HepG2 (cell line): ENCODE results near the gene DENND5B. TPM values are rescaled to one million over a fixed set of nuclear protein-coding genes. Genes with fewer than 3 reads are reported as not detected.

Experiments used
- ATAC-seq: fragments of 200-7000 bp; cut with Tn5 transposase; 3 replicates; pipeline ENCODE4 v1.9.1; 2020; ENCODE audit warnings: mild to moderate bottlenecking, moderate library complexity
- BruUV-seq: library from RNA; stranded (reverse); fragments of 400-500 nt; replicated peaks from 2 replicates; lab custom pipeline; 2021; lab: Mats Ljungman, UMichigan
- CTCF ChIA-PET: fragments of 300-600 bp; formaldehyde crosslinking; extraction: SDS; loops from one replicate; lab custom pipeline; 2021; ENCODE audit warnings: low total read pairs, inconsistent platforms, low intra/inter-chr PET ratio; lab: Yijun Ruan, JAX
- POLR2A ChIA-PET: fragments of 350-600 bp; sonication (Branson Sonifier 250); formaldehyde crosslinking; loops from one replicate; lab custom pipeline; 2020; ENCODE audit warnings: antibody characterized with exemption, inconsistent platforms; lab: Yijun Ruan, JAX
- DNase-seq: peaks from one replicate; pipeline ENCODE4 v3.0.0-alpha.2; 2015; ENCODE audit warnings: low spot score
- FAIRE-seq: peaks from 3 replicates; lab custom pipeline; 2011; peaks lifted over from hg19 to GRCh38; lab: Jason Lieb, UNC
- H2AFZ ChIP-seq: one replicate; pipeline ENCODE4 v1.6.1; 2011; ENCODE audit warnings: low read length, inconsistent platforms
- H3K27ac ChIP-seq: fragments of 300-600 bp; 3 replicates; pipeline ENCODE4 v1.8.0; 2011; ENCODE audit warnings: mixed run types, mild to moderate bottlenecking, mixed read lengths, low read length, inconsistent platforms; ENCODE audit not compliant: insufficient read depth; ENCODE audit errors: extremely low read length
- H3K27me3 ChIP-seq, 2 experiments: fragments of 200-600 bp in 1 of 2; 2 replicates in 1 of 2; 3 replicates in 1 of 2; pipeline versions ENCODE4 v1.6.0 to v1.8.0; 2011; ENCODE audit warnings: low read length in 2 of 2, mild to moderate bottlenecking in 2 of 2, moderate library complexity in 2 of 2, inconsistent platforms in 1 of 2; ENCODE audit not compliant: insufficient read depth in 2 of 2, control insufficient read depth in 1 of 2
- H3K36me3 ChIP-seq, 2 experiments: fragments of 200-600 bp in 1 of 2; replicated peaks in 1 of 2; 2 replicates in 1 of 2; 3 replicates in 1 of 2; pipeline versions ENCODE4 v1.5.1 to v1.8.0; 2011; ENCODE audit warnings: low read length in 2 of 2, inconsistent platforms in 1 of 2; ENCODE audit not compliant: insufficient read depth in 2 of 2, control insufficient read depth in 1 of 2
- H3K4me1 ChIP-seq: 2 replicates; pipeline ENCODE4 v1.5.1; 2012; ENCODE audit warnings: low read length, inconsistent platforms; ENCODE audit not compliant: insufficient read depth
- H3K4me2 ChIP-seq: 2 replicates; pipeline ENCODE4 v1.6.0; 2011; ENCODE audit warnings: low read depth, low read length, inconsistent platforms
- H3K4me3 ChIP-seq, 3 experiments: fragments of 200-600 bp in 1 of 3; sonication (generic), shearing (Covaris generic) in 1 of 3; replicated peaks in 1 of 3; 2 replicates each; pipeline ENCODE4 v1.5.1; 2011 to 2016; ENCODE audit warnings: low read length in 3 of 3, inconsistent platforms in 2 of 3, low read depth in 2 of 3, mild to moderate bottlenecking in 2 of 3, control low read depth in 1 of 3, mixed read lengths in 1 of 3; ENCODE audit not compliant: insufficient read depth in 1 of 3
- H3K79me2 ChIP-seq: one replicate; pipeline ENCODE4 v1.6.1; 2011; ENCODE audit warnings: low read length, inconsistent platforms; ENCODE audit not compliant: insufficient read depth
- H3K9ac ChIP-seq: 2 replicates; pipeline ENCODE4 v1.6.0; 2011; ENCODE audit warnings: mild to moderate bottlenecking, low read depth, low read length, inconsistent platforms; ENCODE audit not compliant: insufficient read depth
- H3K9me3 ChIP-seq: 2 replicates; pipeline ENCODE4 v1.5.1; 2012; ENCODE audit warnings: mild to moderate bottlenecking, low read length
- H4K20me1 ChIP-seq: 2 replicates; pipeline ENCODE4 v1.6.0; 2011; ENCODE audit warnings: inconsistent platforms, mild to moderate bottlenecking, low read length, moderate library complexity; ENCODE audit not compliant: insufficient read depth
- CCDC6 ChIP-seq: sonication (generic); formaldehyde crosslinking; IDR thresholded peaks from 2 replicates; pipeline ENCODE4 v1.8.1; 2022; ENCODE audit warnings: mild to moderate bottlenecking, missing genetic modification reagents, moderate library complexity
- CENPX ChIP-seq: sonication (generic); formaldehyde crosslinking; IDR thresholded peaks from 2 replicates; pipeline ENCODE4 v1.9.0; 2021; ENCODE audit warnings: mild to moderate bottlenecking, missing genetic modification reagents, moderate library complexity
- GABPA ChIP-seq, 2 experiments: IDR thresholded peaks; 2 replicates each; pipeline ENCODE4 v1.6.1; 2011 to 2016; ENCODE audit warnings: low read depth in 2 of 2, low read length in 1 of 2, missing biosample characterization in 1 of 2, missing genetic modification characterization in 1 of 2
- NKX3-1 ChIP-seq: sonication (generic); formaldehyde crosslinking; IDR thresholded peaks from 2 replicates; pipeline ENCODE4 v1.5.0; 2020; ENCODE audit warnings: missing genetic modification reagents
- YY1 ChIP-seq: IDR thresholded peaks from 2 replicates; pipeline ENCODE4 v1.6.1; 2011; ENCODE audit warnings: low read length, low read depth, moderate library complexity, mild to moderate bottlenecking; ENCODE audit not compliant: insufficient read depth, insufficient replicate concordance
- ZNF138 ChIP-seq: sonication (generic); formaldehyde crosslinking; IDR thresholded peaks from 2 replicates; pipeline ENCODE4 v1.5.0; 2020; ENCODE audit warnings: mild to moderate bottlenecking, low read depth, missing genetic modification reagents
- WGBS: methylation state at CpG from one replicate; pipeline ENCODE4 v1.1.6; 2017; ENCODE audit warnings: low lambda C conversion rate; 5-methylcytosine and 5-hydroxymethylcytosine counted together
- in situ Hi-C: cut with HindIII; loops from 2 replicates; pipeline ENCODE4 v1.10.0; 2017; ENCODE audit warnings: low pct_unique_long_range_greater_than_20kb; ENCODE audit not compliant: extremely low pct_ligation_motif_present
- intact Hi-C: fragments of 100-400 bp; cut with micrococcal nuclease; formaldehyde crosslinking; loops from one replicate; pipeline ENCODE4 v1.10.0; 2022; ENCODE audit not compliant: unreplicated experiment
- polyA plus RNA-seq, 8 experiments: library from polyadenylated mRNA; depleted of rRNA in 3 of 8; stranded (reverse) in 7 of 8; unstranded in 1 of 8; fragments of >200 nt; fragmentation: Illumina TruSeq in 4 of 8; extraction: Trizol in 4 of 8; gene quantifications; 2 replicates each; pipeline versions ENCODE4 v1.2.1 to v1.2.3, GENCODE V29; 2011 to 2016; ENCODE audit warnings: low read depth in 4 of 8, missing spikeins in 1 of 8, mixed read lengths in 1 of 8; ENCODE audit not compliant: insufficient read depth in 1 of 8
- total RNA-seq, 5 experiments: library from RNA; depleted of rRNA; stranded (reverse); fragments of >200 nt; fragmentation: Illumina TruSeq; extraction: Trizol; gene quantifications; 2 replicates each; pipeline ENCODE4 v1.2.3, GENCODE V29; 2016; ENCODE audit warnings: low read depth in 1 of 5
- TF ChIP-seq, protein P1 (sequence below): sonication (generic); formaldehyde crosslinking; IDR thresholded peaks from 2 replicates; pipeline ENCODE4 v1.4.0; 2020; ENCODE audit warnings: missing genetic modification reagents
- TF ChIP-seq, protein P2 (sequence below), 2 experiments: sonication (generic) in 1 of 2; formaldehyde crosslinking in 1 of 2; IDR thresholded peaks; 2 replicates each; pipeline versions ENCODE4 v1.4.0 to v1.6.1; 2016 to 2020; ENCODE audit warnings: borderline replicate concordance in 1 of 2, low read depth in 1 of 2, mild to moderate bottlenecking in 1 of 2, missing genetic modification reagents in 1 of 2

The DENND5B gene
- total and polyA plus RNA-seq, 2 of the 13 experiments (the other 11 are each of a cell fraction or from before 2014, with no cell fraction given), result 14.7 to 18.7 TPM

GRCh38 chr12:31605531-31605930 lies 14.6 kb upstream of the DENND5B start (continued):
- TF ChIP-seq ZNF138 (CRISPR knock-in tag), result no peak

- no peak overlapping the region for H3K4me3 ChIP-seq
- H3K4me1 ChIP-seq, result no peaks in the 10 kb centered on the region
- ChIA-PET CTCF (no interaction called here), POLR2A (interaction anchor here (0.7 kb wide), 1 partner anchor 734 kb away, joined by 4 read pairs; no protein-coding TSS in a partner anchor)
- intact Hi-C loops (no loop called here), in situ Hi-C loops (no loop called here)
- no peak overlapping the region for H2AFZ ChIP-seq
- TF ChIP-seq GABPA (IDR thresholded peaks at IDR 0.05; ENCODE audit: low read depth, low read length), result no peak
- TF ChIP-seq GABPA (CRISPR knock-in tag; IDR thresholded peaks at IDR 0.05; ENCODE audit: low read depth), result no peak
- TF ChIP-seq CCDC6 (CRISPR knock-in tag), result no peak
- H3K27ac ChIP-seq, result no peak overlapping the region
- ATAC-seq (no peak), FAIRE-seq (no peak), DNase-seq (no peak)
- no peaks in the 10 kb centered on the region for H3K27me3 ChIP-seq
- no peaks in the 10 kb centered on the region for H3K79me2 ChIP-seq
- no peaks in the 10 kb centered on the region for H3K36me3 ChIP-seq
- H3K9me3 ChIP-seq, result peaks cover 8% of the 10 kb centered on the region
- H4K20me1 ChIP-seq, result no peaks in the 10 kb centered on the region
- H3K9ac ChIP-seq, result no peak overlapping the region
- 40% methylated on average over 3 of the region's 3 CpGs for WGBS
- H3K4me2 ChIP-seq, result no peak overlapping the region
- BruUV-seq, result no TSS peak
Measured at GRCh38 chr12:31603546-31604009, 12.6 kb upstream of the DENND5B start.

DNA sequence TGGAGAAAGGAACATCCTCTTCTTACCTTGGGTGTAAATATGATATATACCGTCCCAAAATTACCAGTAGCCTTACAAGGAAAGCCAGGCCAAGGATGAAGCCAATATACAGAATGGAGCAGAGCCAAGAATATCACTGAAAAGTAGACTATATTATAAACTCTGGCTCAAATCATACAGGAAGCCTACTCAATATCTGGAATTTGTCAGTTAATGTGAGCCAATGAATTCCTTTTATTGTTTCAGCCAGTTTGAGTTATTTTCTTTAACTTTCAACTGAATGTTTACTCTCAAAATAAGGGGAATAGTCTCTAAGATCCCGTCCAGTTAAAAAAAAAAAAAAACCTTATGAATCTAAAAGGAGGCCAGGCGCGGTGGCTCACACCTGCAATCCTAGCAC lies 9.8 kb upstream of the DENND5B start:
- DNase-seq (no peak), ATAC-seq (no peak), FAIRE-seq (no peak)
- no peaks in the 10 kb centered on the region for H3K9me3 ChIP-seq
- no peaks in the 10 kb centered on the region for H3K4me1 ChIP-seq
- no peaks in the 10 kb centered on the region for H3K36me3 ChIP-seq
- H4K20me1 ChIP-seq, result no peaks in the 10 kb centered on the region
- intact Hi-C loops, result no loop called here
- CTCF ChIA-PET, result no interaction called here
- POLR2A ChIA-PET, result no interaction called here
- H3K27ac ChIP-seq, result no peak overlapping the region
- H3K27me3 ChIP-seq, result no peaks in the 10 kb centered on the region
- H3K79me2 ChIP-seq, result no peaks in the 10 kb centered on the region
- no peak overlapping the region for H3K9ac ChIP-seq
- no peak overlapping the region for H2AFZ ChIP-seq
- no TSS peak for BruUV-seq
- WGBS, result 62% methylated on average over 4 of the region's 4 CpGs
- no peak overlapping the region for H3K4me3 ChIP-seq
- no peak overlapping the region for H3K4me2 ChIP-seq
- in situ Hi-C loops, result no loop called here
- TF ChIP-seq, protein P1, sequence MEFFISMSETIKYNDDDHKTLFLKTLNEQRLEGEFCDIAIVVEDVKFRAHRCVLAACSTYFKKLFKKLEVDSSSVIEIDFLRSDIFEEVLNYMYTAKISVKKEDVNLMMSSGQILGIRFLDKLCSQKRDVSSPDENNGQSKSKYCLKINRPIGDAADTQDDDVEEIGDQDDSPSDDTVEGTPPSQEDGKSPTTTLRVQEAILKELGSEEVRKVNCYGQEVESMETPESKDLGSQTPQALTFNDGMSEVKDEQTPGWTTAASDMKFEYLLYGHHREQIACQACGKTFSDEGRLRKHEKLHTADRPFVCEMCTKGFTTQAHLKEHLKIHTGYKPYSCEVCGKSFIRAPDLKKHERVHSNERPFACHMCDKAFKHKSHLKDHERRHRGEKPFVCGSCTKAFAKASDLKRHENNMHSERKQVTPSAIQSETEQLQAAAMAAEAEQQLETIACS (CRISPR knock-in tag), result no peak
- TF ChIP-seq, protein P2, sequence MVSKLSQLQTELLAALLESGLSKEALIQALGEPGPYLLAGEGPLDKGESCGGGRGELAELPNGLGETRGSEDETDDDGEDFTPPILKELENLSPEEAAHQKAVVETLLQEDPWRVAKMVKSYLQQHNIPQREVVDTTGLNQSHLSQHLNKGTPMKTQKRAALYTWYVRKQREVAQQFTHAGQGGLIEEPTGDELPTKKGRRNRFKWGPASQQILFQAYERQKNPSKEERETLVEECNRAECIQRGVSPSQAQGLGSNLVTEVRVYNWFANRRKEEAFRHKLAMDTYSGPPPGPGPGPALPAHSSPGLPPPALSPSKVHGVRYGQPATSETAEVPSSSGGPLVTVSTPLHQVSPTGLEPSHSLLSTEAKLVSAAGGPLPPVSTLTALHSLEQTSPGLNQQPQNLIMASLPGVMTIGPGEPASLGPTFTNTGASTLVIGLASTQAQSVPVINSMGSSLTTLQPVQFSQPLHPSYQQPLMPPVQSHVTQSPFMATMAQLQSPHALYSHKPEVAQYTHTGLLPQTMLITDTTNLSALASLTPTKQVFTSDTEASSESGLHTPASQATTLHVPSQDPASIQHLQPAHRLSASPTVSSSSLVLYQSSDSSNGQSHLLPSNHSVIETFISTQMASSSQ (IDR thresholded peaks at IDR 0.05; ENCODE audit: low read depth), result no peak
- TF ChIP-seq, protein P2 (CRISPR knock-in tag; IDR thresholded peaks at IDR 0.05; ENCODE audit: borderline replicate concordance), result no peak
- TF ChIP-seq NKX3-1 (CRISPR knock-in tag) (no peak), CENPX (CRISPR knock-in tag) (no peak), YY1 (no peak)
